WTC11 (cell line): ENCODE measurements around the gene RNF150. TPM values are rescaled to one million over a fixed set of nuclear protein-coding genes. Genes with fewer than 3 reads are reported as not detected.

Source experiments
- ATAC-seq: fragments of 200-7000 bp; cut with Tn5 transposase; 2 replicates; pipeline ENCODE4 v1.10.0; 2021; ENCODE audit warnings: mild to moderate bottlenecking, moderate library complexity
- CTCF ChIA-PET: fragments of 300-600 bp; sonication (Branson Sonifier 250); formaldehyde crosslinking; loops from one replicate; lab custom pipeline; 2021; ENCODE audit warnings: antibody characterized with exemption; lab: Charles Lee
- POLR2A ChIA-PET: fragments of 350-600 bp; sonication (Branson Sonifier 250); formaldehyde crosslinking; loops from one replicate; lab custom pipeline; 2021; ENCODE audit warnings: antibody characterized with exemption; lab: Charles Lee
- DNase-seq: peaks from one replicate; pipeline ENCODE4 v3.0.0; 2021; ENCODE audit warnings: low spot score
- H3K27ac Mint-ChIP-seq: 2 replicates; pipeline ENCODE4 v1.8.0; 2021; ENCODE audit warnings: mixed read lengths
- H3K27me3 Mint-ChIP-seq: 2 replicates; pipeline ENCODE4 v1.8.0; 2021; ENCODE audit warnings: low read depth, mild to moderate bottlenecking, moderate library complexity, mixed read lengths
- H3K36me3 Mint-ChIP-seq: 2 replicates; pipeline ENCODE4 v1.8.0; 2021; ENCODE audit warnings: mixed read lengths
- H3K4me1 Mint-ChIP-seq: 2 replicates; pipeline ENCODE4 v1.8.0; 2022; ENCODE audit warnings: mixed read lengths
- H3K4me3 Mint-ChIP-seq: 2 replicates; pipeline ENCODE4 v1.8.0; 2021; ENCODE audit warnings: mild to moderate bottlenecking, moderate library complexity, mixed read lengths
- H3K9me3 Mint-ChIP-seq: 2 replicates; pipeline ENCODE4 v1.8.0; 2021; ENCODE audit warnings: mixed read lengths
- GRHL2 ChIP-seq: fragments of 250-450 bp; sonication (Bioruptor Pico); IDR thresholded peaks from 2 replicates; pipeline ENCODE4 v1.8.0; 2022; ENCODE audit warnings: mild to moderate bottlenecking, moderate library complexity; ENCODE audit not compliant: insufficient replicate concordance, severe bottlenecking
- IRF2 ChIP-seq: sonication (generic); formaldehyde crosslinking; IDR thresholded peaks from 2 replicates; pipeline ENCODE4 v1.8.0; 2022; ENCODE audit warnings: low read depth, missing genetic modification reagents, borderline replicate concordance
- MYBL2 ChIP-seq: sonication (generic); formaldehyde crosslinking; IDR thresholded peaks from 2 replicates; pipeline ENCODE4 v1.8.1; 2023; ENCODE audit warnings: mild to moderate bottlenecking, moderate library complexity, missing genetic modification reagents
- RELA ChIP-seq: sonication (generic); formaldehyde crosslinking; IDR thresholded peaks from 2 replicates; pipeline ENCODE4 v1.8.1; 2022; ENCODE audit warnings: missing genetic modification reagents, mild to moderate bottlenecking, borderline replicate concordance
- SP1 ChIP-seq: sonication (generic); formaldehyde crosslinking; conservative IDR thresholded peaks from 2 replicates; pipeline ENCODE4 v1.8.1; 2022; ENCODE audit warnings: missing genetic modification reagents
- TCF7 ChIP-seq: sonication (generic); formaldehyde crosslinking; IDR thresholded peaks from 2 replicates; pipeline ENCODE4 v1.8.0; 2022; ENCODE audit warnings: mild to moderate bottlenecking, low read depth, missing genetic modification reagents, moderate library complexity
- ZNF263 ChIP-seq: sonication (generic); formaldehyde crosslinking; IDR thresholded peaks from 2 replicates; pipeline ENCODE4 v1.8.1; 2022; ENCODE audit warnings: low read depth, mild to moderate bottlenecking, moderate library complexity, missing genetic modification reagents
- total RNA-seq: library from RNA; stranded (reverse); gene quantifications from 3 replicates; pipeline ENCODE4 v1.2.3, GENCODE V29; 2021
- TF ChIP-seq, protein P1 (sequence below): sonication (generic); formaldehyde crosslinking; IDR thresholded peaks from 2 replicates; pipeline ENCODE4 v1.8.1; 2023; ENCODE audit warnings: mild to moderate bottlenecking, moderate library complexity, missing genetic modification reagents
- TF ChIP-seq, protein P2 (sequence below): sonication (generic); formaldehyde crosslinking; IDR thresholded peaks from 2 replicates; pipeline ENCODE4 v1.8.1; 2023; ENCODE audit warnings: mild to moderate bottlenecking, missing genetic modification reagents
- TF ChIP-seq, protein P3 (sequence below): fragments of 200-600 bp; IDR thresholded peaks from 2 replicates; pipeline ENCODE4 v1.8.0; 2022; ENCODE audit warnings: antibody characterized with exemption
- TF ChIP-seq, protein P4 (sequence below): sonication (generic); formaldehyde crosslinking; IDR thresholded peaks from 2 replicates; pipeline ENCODE4 v1.8.1; 2023; ENCODE audit warnings: mild to moderate bottlenecking, missing genetic modification reagents, moderate library complexity
- TF ChIP-seq, protein P5 (sequence below): fragments of 250-450 bp; sonication (Bioruptor Pico); IDR thresholded peaks from 2 replicates; pipeline ENCODE4 v1.9.0; 2021; ENCODE audit warnings: mild to moderate bottlenecking
- TF ChIP-seq, protein P6 (sequence below): sonication (generic); formaldehyde crosslinking; IDR thresholded peaks from 2 replicates; pipeline ENCODE4 v1.8.0; 2022; ENCODE audit warnings: mild to moderate bottlenecking, missing genetic modification reagents
- TF ChIP-seq, protein P7 (sequence below): sonication (generic); formaldehyde crosslinking; IDR thresholded peaks from 2 replicates; pipeline ENCODE4 v1.8.1; 2022; ENCODE audit warnings: mild to moderate bottlenecking, moderate library complexity, missing genetic modification reagents
- TF ChIP-seq, protein P8 (sequence below): sonication (generic); formaldehyde crosslinking; IDR thresholded peaks from 2 replicates; pipeline ENCODE4 v1.8.0; 2023; ENCODE audit warnings: missing genetic modification reagents, mild to moderate bottlenecking, borderline replicate concordance

RNF150 gene
- total RNA-seq, 1 experiment from 2014 or later = 5.9 TPM

DNA sequence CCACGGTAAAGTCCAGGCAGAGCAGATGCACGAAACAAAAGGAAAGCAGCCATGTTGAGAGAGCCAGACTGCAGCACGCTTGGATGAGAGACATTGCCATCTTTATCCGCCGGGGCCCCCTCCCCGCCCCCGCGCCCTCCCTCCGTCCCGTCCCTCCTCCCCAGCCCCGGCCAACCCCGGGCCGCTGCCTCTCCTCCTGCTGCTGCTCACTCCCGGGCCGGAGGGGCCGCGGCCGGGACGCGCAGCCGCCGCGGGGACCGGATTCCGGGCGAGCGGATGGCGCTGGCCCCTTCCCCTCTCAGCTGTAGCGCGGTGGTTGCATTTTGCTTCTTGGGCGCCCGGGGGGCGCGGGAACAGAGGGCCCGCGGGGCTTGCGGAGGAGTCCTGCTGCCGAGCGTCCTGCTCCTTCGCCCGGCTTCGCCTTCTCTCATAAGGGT lies 542 bp downstream of the RNF150 start:
- TF ChIP-seq ZNF263 (CRISPR knock-in tag) = peak; percentile 26; the same call in 1 of the 2 replicates
- TF ChIP-seq, protein P1, sequence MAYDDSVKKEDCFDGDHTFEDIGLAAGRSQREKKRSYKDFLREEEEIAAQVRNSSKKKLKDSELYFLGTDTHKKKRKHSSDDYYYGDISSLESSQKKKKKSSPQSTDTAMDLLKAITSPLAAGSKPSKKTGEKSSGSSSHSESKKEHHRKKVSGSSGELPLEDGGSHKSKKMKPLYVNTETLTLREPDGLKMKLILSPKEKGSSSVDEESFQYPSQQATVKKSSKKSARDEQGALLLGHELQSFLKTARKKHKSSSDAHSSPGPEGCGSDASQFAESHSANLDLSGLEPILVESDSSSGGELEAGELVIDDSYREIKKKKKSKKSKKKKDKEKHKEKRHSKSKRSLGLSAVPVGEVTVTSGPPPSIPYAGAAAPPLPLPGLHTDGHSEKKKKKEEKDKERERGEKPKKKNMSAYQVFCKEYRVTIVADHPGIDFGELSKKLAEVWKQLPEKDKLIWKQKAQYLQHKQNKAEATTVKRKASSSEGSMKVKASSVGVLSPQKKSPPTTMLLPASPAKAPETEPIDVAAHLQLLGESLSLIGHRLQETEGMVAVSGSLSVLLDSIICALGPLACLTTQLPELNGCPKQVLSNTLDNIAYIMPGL (CRISPR knock-in tag) = no peak
- TF ChIP-seq GRHL2 (CRISPR knock-in tag) = no peak
- TF ChIP-seq TCF7 (CRISPR knock-in tag) = 0 out of 2 replicates have a peak, but pooled peaks have one; percentile 60
- 0 out of 2 replicates have a peak, but pooled peaks have one; percentile 33 for TF ChIP-seq SP1 (CRISPR knock-in tag)
- TF ChIP-seq, protein P2, sequence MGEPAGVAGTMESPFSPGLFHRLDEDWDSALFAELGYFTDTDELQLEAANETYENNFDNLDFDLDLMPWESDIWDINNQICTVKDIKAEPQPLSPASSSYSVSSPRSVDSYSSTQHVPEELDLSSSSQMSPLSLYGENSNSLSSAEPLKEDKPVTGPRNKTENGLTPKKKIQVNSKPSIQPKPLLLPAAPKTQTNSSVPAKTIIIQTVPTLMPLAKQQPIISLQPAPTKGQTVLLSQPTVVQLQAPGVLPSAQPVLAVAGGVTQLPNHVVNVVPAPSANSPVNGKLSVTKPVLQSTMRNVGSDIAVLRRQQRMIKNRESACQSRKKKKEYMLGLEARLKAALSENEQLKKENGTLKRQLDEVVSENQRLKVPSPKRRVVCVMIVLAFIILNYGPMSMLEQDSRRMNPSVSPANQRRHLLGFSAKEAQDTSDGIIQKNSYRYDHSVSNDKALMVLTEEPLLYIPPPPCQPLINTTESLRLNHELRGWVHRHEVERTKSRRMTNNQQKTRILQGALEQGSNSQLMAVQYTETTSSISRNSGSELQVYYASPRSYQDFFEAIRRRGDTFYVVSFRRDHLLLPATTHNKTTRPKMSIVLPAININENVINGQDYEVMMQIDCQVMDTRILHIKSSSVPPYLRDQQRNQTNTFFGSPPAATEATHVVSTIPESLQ = no peak
- TF ChIP-seq, protein P3, sequence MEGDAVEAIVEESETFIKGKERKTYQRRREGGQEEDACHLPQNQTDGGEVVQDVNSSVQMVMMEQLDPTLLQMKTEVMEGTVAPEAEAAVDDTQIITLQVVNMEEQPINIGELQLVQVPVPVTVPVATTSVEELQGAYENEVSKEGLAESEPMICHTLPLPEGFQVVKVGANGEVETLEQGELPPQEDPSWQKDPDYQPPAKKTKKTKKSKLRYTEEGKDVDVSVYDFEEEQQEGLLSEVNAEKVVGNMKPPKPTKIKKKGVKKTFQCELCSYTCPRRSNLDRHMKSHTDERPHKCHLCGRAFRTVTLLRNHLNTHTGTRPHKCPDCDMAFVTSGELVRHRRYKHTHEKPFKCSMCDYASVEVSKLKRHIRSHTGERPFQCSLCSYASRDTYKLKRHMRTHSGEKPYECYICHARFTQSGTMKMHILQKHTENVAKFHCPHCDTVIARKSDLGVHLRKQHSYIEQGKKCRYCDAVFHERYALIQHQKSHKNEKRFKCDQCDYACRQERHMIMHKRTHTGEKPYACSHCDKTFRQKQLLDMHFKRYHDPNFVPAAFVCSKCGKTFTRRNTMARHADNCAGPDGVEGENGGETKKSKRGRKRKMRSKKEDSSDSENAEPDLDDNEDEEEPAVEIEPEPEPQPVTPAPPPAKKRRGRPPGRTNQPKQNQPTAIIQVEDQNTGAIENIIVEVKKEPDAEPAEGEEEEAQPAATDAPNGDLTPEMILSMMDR = no peak
- Mint-ChIP-seq H3K27ac (no peak overlapping the region), H3K4me3 (peak overlapping the region; percentile 83), H3K36me3 (no peaks in the 10 kb centered on the region), H3K4me1 (peaks cover 28% of the 10 kb centered on the region), H3K9me3 (no peaks in the 10 kb centered on the region), H3K27me3 (peaks cover 26% of the 10 kb centered on the region)
- ChIA-PET CTCF (interaction anchor here (0.5 to 4.6 kb wide), 25 partner anchors 10 to 538 kb away, joined by 3 to 32 read pairs (median 4); partner anchors contain the start of gene TBC1D9), POLR2A (no interaction called here)
- ATAC-seq = peak; percentile 23
- DNase-seq = peak; percentile 36

DNA sequence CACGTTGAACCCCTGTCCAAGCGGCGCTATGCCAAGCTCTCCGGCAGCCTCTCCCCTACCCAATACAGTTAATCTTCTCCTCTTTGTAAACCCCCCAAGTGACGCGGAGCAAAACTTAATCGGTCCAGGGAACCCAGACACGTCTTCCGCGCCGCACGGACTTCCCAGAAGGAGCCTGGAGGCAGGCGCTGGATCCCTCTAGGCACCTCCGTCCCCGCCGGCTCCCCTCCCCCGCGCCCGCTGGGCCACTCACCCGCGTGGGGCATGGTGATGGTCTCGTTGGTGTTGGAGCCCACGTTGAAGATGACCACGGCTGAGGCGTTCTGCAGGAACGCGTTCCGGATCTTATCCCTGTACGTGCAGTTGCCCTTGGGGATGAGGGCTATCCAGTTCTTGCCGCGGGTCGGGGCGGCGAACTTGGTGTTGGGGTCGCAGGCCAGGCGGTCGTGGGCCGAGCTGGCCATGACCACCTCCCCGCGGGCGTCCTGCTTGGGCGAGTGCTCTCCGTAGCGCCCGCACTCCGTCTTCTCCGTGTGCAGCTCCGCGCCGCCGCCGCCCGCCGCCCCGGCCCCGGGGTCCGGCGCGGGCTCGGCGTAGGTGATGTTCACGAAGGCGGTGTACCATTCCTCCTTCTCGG lies 1.1 kb downstream of the RNF150 start:
- CTCF ChIA-PET = interaction anchor here (0.5 to 4.6 kb wide), 6 partner anchors 9 to 518 kb away, joined by 3 to 32 read pairs (median 6); no protein-coding TSS in a partner anchor
- ATAC-seq = peak; percentile 17
- no peak overlapping the region for H3K27ac Mint-ChIP-seq
- TF ChIP-seq, protein P4, sequence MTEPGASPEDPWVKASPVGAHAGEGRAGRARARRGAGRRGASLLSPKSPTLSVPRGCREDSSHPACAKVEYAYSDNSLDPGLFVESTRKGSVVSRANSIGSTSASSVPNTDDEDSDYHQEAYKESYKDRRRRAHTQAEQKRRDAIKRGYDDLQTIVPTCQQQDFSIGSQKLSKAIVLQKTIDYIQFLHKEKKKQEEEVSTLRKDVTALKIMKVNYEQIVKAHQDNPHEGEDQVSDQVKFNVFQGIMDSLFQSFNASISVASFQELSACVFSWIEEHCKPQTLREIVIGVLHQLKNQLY (CRISPR knock-in tag) = 0 out of 2 replicates have a peak, but pooled peaks have one; percentile 27
- TF ChIP-seq IRF2 (CRISPR knock-in tag) (no peak), MYBL2 (no peak), RELA (CRISPR knock-in tag) (0 out of 2 replicates have a peak, but pooled peaks have one; percentile 70)
- TF ChIP-seq, protein P5, sequence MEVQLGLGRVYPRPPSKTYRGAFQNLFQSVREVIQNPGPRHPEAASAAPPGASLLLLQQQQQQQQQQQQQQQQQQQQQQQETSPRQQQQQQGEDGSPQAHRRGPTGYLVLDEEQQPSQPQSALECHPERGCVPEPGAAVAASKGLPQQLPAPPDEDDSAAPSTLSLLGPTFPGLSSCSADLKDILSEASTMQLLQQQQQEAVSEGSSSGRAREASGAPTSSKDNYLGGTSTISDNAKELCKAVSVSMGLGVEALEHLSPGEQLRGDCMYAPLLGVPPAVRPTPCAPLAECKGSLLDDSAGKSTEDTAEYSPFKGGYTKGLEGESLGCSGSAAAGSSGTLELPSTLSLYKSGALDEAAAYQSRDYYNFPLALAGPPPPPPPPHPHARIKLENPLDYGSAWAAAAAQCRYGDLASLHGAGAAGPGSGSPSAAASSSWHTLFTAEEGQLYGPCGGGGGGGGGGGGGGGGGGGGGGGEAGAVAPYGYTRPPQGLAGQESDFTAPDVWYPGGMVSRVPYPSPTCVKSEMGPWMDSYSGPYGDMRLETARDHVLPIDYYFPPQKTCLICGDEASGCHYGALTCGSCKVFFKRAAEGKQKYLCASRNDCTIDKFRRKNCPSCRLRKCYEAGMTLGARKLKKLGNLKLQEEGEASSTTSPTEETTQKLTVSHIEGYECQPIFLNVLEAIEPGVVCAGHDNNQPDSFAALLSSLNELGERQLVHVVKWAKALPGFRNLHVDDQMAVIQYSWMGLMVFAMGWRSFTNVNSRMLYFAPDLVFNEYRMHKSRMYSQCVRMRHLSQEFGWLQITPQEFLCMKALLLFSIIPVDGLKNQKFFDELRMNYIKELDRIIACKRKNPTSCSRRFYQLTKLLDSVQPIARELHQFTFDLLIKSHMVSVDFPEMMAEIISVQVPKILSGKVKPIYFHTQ = no peak
- TF ChIP-seq, protein P6, sequence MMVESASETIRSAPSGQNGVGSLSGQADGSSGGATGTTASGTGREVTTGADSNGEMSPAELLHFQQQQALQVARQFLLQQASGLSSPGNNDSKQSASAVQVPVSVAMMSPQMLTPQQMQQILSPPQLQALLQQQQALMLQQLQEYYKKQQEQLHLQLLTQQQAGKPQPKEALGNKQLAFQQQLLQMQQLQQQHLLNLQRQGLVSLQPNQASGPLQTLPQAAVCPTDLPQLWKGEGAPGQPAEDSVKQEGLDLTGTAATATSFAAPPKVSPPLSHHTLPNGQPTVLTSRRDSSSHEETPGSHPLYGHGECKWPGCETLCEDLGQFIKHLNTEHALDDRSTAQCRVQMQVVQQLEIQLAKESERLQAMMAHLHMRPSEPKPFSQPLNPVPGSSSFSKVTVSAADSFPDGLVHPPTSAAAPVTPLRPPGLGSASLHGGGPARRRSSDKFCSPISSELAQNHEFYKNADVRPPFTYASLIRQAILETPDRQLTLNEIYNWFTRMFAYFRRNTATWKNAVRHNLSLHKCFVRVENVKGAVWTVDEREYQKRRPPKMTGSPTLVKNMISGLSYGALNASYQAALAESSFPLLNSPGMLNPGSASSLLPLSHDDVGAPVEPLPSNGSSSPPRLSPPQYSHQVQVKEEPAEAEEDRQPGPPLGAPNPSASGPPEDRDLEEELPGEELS (CRISPR knock-in tag) = 0 out of 2 replicates have a peak, but pooled peaks have one; percentile 29
- TF ChIP-seq, protein P7, sequence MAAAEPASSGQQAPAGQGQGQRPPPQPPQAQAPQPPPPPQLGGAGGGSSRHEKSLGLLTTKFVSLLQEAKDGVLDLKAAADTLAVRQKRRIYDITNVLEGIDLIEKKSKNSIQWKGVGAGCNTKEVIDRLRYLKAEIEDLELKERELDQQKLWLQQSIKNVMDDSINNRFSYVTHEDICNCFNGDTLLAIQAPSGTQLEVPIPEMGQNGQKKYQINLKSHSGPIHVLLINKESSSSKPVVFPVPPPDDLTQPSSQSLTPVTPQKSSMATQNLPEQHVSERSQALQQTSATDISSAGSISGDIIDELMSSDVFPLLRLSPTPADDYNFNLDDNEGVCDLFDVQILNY (CRISPR knock-in tag) = 0 out of 2 replicates have a peak, but pooled peaks have one; percentile 23
- TF ChIP-seq, protein P8, sequence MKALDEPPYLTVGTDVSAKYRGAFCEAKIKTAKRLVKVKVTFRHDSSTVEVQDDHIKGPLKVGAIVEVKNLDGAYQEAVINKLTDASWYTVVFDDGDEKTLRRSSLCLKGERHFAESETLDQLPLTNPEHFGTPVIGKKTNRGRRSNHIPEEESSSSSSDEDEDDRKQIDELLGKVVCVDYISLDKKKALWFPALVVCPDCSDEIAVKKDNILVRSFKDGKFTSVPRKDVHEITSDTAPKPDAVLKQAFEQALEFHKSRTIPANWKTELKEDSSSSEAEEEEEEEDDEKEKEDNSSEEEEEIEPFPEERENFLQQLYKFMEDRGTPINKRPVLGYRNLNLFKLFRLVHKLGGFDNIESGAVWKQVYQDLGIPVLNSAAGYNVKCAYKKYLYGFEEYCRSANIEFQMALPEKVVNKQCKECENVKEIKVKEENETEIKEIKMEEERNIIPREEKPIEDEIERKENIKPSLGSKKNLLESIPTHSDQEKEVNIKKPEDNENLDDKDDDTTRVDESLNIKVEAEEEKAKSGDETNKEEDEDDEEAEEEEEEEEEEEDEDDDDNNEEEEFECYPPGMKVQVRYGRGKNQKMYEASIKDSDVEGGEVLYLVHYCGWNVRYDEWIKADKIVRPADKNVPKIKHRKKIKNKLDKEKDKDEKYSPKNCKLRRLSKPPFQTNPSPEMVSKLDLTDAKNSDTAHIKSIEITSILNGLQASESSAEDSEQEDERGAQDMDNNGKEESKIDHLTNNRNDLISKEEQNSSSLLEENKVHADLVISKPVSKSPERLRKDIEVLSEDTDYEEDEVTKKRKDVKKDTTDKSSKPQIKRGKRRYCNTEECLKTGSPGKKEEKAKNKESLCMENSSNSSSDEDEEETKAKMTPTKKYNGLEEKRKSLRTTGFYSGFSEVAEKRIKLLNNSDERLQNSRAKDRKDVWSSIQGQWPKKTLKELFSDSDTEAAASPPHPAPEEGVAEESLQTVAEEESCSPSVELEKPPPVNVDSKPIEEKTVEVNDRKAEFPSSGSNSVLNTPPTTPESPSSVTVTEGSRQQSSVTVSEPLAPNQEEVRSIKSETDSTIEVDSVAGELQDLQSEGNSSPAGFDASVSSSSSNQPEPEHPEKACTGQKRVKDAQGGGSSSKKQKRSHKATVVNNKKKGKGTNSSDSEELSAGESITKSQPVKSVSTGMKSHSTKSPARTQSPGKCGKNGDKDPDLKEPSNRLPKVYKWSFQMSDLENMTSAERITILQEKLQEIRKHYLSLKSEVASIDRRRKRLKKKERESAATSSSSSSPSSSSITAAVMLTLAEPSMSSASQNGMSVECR = peak; percentile 24; the same call in 1 of the 2 replicates

More for the DNA sequence above, 1.1 kb downstream of the RNF150 start:
- Mint-ChIP-seq H3K4me3 (peak overlapping the region; percentile 83), H3K27me3 (peaks cover 24% of the 10 kb centered on the region), H3K9me3 (no peaks in the 10 kb centered on the region), H3K4me1 (peaks cover 28% of the 10 kb centered on the region), H3K36me3 (no peaks in the 10 kb centered on the region)
- DNase-seq = peak; percentile 22
- POLR2A ChIA-PET = no interaction called here
